HepG2 (cell line): ENCODE measurements around the gene CLTCL1. TPM values are rescaled to one million over a fixed set of nuclear protein-coding genes. Genes with fewer than 3 reads are reported as not detected.

Source experiments
- AHR ChIP-seq: IDR thresholded peaks from 2 replicates; pipeline ENCODE4 v1.6.1; 2018; ENCODE audit warnings: missing genetic modification reagents, missing compliant biosample characterization
- HES4 ChIP-seq: sonication (generic); formaldehyde crosslinking; IDR thresholded peaks from 2 replicates; pipeline ENCODE4 v1.9.0; 2021; ENCODE audit warnings: mild to moderate bottlenecking, missing genetic modification reagents, borderline replicate concordance
- HNRNPK ChIP-seq: fragments of 200-400 bp; formaldehyde crosslinking; IDR thresholded peaks from 2 replicates; pipeline ENCODE4 v1.6.1; 2018; ENCODE audit warnings: low read length, low read depth, moderate library complexity, mild to moderate bottlenecking; ENCODE audit not compliant: poor library complexity, severe bottlenecking
- KDM6A ChIP-seq: IDR thresholded peaks from 2 replicates; pipeline ENCODE4 v1.6.1; 2016; ENCODE audit warnings: low read depth
- KMT2B ChIP-seq: IDR thresholded peaks from 2 replicates; pipeline ENCODE4 v1.6.1; 2016; ENCODE audit warnings: missing genetic modification reagents, missing compliant biosample characterization
- LCORL ChIP-seq, 2 experiments: fragments of 450-650 bp in 1 of 2; sonication (generic) in 1 of 2; formaldehyde crosslinking in 1 of 2; IDR thresholded peaks; 2 replicates each; pipeline versions ENCODE4 v1.5.0 to v1.6.1; 2017 to 2020; ENCODE audit warnings: antibody characterized with exemption in 1 of 2, missing genetic modification reagents in 1 of 2
- NKX3-1 ChIP-seq: sonication (generic); formaldehyde crosslinking; IDR thresholded peaks from 2 replicates; pipeline ENCODE4 v1.5.0; 2020; ENCODE audit warnings: missing genetic modification reagents
- POLR2A ChIP-seq, 2 experiments: IDR thresholded peaks; 2 replicates each; pipeline ENCODE4 v1.6.1; 2011; ENCODE audit warnings: low read depth in 2 of 2, low read length in 2 of 2, mild to moderate bottlenecking in 1 of 2, moderate library complexity in 1 of 2; ENCODE audit not compliant: insufficient read depth in 1 of 2
- POLR2G ChIP-seq: fragments of 200-400 bp; formaldehyde crosslinking; IDR thresholded peaks from 2 replicates; pipeline ENCODE4 v1.6.1; 2018; ENCODE audit warnings: mild to moderate bottlenecking, low read depth, low read length, moderate library complexity
- SATB2 ChIP-seq: sonication (generic); formaldehyde crosslinking; IDR thresholded peaks from 2 replicates; pipeline ENCODE4 v1.5.0; 2020; ENCODE audit warnings: missing genetic modification reagents
- SMARCC2 ChIP-seq: fragments of 450-650 bp; IDR thresholded peaks from 2 replicates; pipeline ENCODE4 v1.6.1; 2017; ENCODE audit warnings: antibody characterized with exemption, mild to moderate bottlenecking
- TARDBP ChIP-seq: sonication (generic); formaldehyde crosslinking; IDR thresholded peaks from 2 replicates; pipeline ENCODE4 v1.8.0; 2022; ENCODE audit warnings: mild to moderate bottlenecking, missing genetic modification reagents
- TMF1 ChIP-seq: sonication (generic); formaldehyde crosslinking; IDR thresholded peaks from 2 replicates; pipeline ENCODE4 v1.8.1; 2022; ENCODE audit warnings: low read depth, missing genetic modification reagents
- ZBTB7A ChIP-seq: sonication (generic); formaldehyde crosslinking; IDR thresholded peaks from 2 replicates; pipeline ENCODE4 v1.8.0; 2022; ENCODE audit warnings: mild to moderate bottlenecking, missing genetic modification reagents
- ZNF546 ChIP-seq: sonication (generic); formaldehyde crosslinking; conservative IDR thresholded peaks from 2 replicates; pipeline ENCODE4 v1.8.1; 2023; ENCODE audit warnings: mild to moderate bottlenecking, missing genetic modification reagents
- ZNF747 ChIP-seq: sonication (generic); formaldehyde crosslinking; IDR thresholded peaks from 2 replicates; pipeline ENCODE4 v1.8.1; 2023; ENCODE audit warnings: missing genetic modification reagents, mild to moderate bottlenecking, borderline replicate concordance
- polyA plus RNA-seq, 8 experiments: library from polyadenylated mRNA; depleted of rRNA in 3 of 8; stranded (reverse) in 7 of 8; unstranded in 1 of 8; fragments of >200 nt; fragmentation: Illumina TruSeq in 4 of 8; extraction: Trizol in 4 of 8; gene quantifications; 2 replicates each; pipeline versions ENCODE4 v1.2.1 to v1.2.3, GENCODE V29; 2011 to 2016; ENCODE audit warnings: low read depth in 4 of 8, missing spikeins in 1 of 8, mixed read lengths in 1 of 8; ENCODE audit not compliant: insufficient read depth in 1 of 8
- total RNA-seq, 5 experiments: library from RNA; depleted of rRNA; stranded (reverse); fragments of >200 nt; fragmentation: Illumina TruSeq; extraction: Trizol; gene quantifications; 2 replicates each; pipeline ENCODE4 v1.2.3, GENCODE V29; 2016; ENCODE audit warnings: low read depth in 1 of 5
- TF ChIP-seq, protein P1 (sequence below): sonication (generic); formaldehyde crosslinking; IDR thresholded peaks from 2 replicates; pipeline ENCODE4 v1.4.0; 2020; ENCODE audit warnings: missing genetic modification reagents
- TF ChIP-seq, protein P2 (sequence below): sonication (generic); formaldehyde crosslinking; IDR thresholded peaks from 2 replicates; pipeline ENCODE4 v1.4.0; 2020; ENCODE audit warnings: mild to moderate bottlenecking, missing genetic modification reagents

CLTCL1 gene
- total and polyA plus RNA-seq, 2 of the 13 experiments (the other 11 are each of a cell fraction or from before 2014, with no cell fraction given): 8.1 to 10.9 TPM

DNA sequence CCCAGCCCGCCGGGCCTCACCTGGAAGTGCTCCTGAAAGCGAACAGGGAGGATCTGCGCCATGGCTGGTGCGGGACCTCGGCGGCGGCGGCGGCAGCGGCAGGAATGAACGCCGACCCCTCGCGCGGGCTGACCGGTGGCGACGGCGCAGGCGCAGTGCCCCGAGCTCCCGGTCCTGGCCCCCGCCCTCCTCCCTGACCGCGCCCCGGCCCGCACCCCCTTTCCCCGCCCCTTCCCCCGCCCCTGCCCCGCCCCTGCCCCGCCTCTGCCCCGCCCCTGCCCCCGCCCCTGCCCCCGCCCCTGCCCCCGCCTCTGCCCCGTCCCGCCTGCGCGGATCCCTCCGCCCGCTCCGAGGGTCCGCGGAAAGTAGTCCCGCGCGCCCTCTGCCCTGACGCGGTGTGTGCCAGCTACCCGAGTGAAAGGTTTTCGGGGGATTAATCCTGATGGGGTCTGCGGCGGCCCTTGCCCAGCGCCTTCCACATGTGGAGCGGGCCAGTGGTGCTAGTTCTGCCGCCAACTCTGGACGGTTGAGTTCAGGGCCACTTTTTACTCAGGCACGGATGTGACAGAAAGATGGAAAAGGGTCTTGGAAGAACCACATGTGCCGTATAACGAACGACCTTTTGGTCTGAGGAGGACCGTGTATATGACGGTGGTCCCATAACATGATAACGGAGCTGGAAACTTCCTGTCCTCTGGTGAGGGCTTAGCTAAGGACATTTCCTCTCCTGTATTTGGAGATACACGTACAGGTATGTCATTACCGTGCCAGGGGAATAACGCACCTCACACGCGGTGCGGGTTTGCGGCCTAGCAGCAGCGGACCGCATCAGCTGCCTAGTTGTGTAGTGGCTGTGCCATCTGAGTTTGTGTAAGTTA lies at the start of gene CLTCL1 (continued):
- peak; percentile 72 for TF ChIP-seq POLR2G
- TF ChIP-seq HNRNPK: peak; percentile 98
- TF ChIP-seq AHR (CRISPR knock-in tag): no peak
- peak; percentile 50 to 74 for TF ChIP-seq POLR2A (IDR thresholded peaks at IDR 0.05; ENCODE audit: insufficient read depth in 1 of 2, low read depth in 2 of 2, low read length in 2 of 2)
- peak; percentile 37; the same call in 1 of the 2 replicates for TF ChIP-seq TARDBP
- TF ChIP-seq TMF1: peak; percentile 60; the same call in 1 of the 2 replicates
- 0 out of 2 replicates have a peak, but pooled peaks have one; percentile 25 for TF ChIP-seq SATB2 (CRISPR knock-in tag)
- no peak for TF ChIP-seq SMARCC2
- TF ChIP-seq, protein P1, sequence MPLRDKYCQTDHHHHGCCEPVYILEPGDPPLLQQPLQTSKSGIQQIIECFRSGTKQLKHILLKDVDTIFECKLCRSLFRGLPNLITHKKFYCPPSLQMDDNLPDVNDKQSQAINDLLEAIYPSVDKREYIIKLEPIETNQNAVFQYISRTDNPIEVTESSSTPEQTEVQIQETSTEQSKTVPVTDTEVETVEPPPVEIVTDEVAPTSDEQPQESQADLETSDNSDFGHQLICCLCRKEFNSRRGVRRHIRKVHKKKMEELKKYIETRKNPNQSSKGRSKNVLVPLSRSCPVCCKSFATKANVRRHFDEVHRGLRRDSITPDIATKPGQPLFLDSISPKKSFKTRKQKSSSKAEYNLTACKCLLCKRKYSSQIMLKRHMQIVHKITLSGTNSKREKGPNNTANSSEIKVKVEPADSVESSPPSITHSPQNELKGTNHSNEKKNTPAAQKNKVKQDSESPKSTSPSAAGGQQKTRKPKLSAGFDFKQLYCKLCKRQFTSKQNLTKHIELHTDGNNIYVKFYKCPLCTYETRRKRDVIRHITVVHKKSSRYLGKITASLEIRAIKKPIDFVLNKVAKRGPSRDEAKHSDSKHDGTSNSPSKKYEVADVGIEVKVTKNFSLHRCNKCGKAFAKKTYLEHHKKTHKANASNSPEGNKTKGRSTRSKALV (CRISPR knock-in tag): 0 out of 2 replicates have a peak, but pooled peaks have one; percentile 34
- peak; percentile 84 for TF ChIP-seq ZNF546 (CRISPR knock-in tag)
- 0 out of 2 replicates have a peak, but pooled peaks have one; percentile 37 for TF ChIP-seq HES4 (CRISPR knock-in tag)
- no peak for TF ChIP-seq LCORL (IDR thresholded peaks at IDR 0.05)
- TF ChIP-seq LCORL (CRISPR knock-in tag; IDR thresholded peaks at IDR 0.05): peak; percentile 73
- peak; percentile 71 for TF ChIP-seq KMT2B
- peak; percentile 37; the same call in 1 of the 2 replicates for TF ChIP-seq ZBTB7A
- 0 out of 2 replicates have a peak, but pooled peaks have one; percentile 8 for TF ChIP-seq ZNF747 (CRISPR knock-in tag)
- TF ChIP-seq, protein P2, sequence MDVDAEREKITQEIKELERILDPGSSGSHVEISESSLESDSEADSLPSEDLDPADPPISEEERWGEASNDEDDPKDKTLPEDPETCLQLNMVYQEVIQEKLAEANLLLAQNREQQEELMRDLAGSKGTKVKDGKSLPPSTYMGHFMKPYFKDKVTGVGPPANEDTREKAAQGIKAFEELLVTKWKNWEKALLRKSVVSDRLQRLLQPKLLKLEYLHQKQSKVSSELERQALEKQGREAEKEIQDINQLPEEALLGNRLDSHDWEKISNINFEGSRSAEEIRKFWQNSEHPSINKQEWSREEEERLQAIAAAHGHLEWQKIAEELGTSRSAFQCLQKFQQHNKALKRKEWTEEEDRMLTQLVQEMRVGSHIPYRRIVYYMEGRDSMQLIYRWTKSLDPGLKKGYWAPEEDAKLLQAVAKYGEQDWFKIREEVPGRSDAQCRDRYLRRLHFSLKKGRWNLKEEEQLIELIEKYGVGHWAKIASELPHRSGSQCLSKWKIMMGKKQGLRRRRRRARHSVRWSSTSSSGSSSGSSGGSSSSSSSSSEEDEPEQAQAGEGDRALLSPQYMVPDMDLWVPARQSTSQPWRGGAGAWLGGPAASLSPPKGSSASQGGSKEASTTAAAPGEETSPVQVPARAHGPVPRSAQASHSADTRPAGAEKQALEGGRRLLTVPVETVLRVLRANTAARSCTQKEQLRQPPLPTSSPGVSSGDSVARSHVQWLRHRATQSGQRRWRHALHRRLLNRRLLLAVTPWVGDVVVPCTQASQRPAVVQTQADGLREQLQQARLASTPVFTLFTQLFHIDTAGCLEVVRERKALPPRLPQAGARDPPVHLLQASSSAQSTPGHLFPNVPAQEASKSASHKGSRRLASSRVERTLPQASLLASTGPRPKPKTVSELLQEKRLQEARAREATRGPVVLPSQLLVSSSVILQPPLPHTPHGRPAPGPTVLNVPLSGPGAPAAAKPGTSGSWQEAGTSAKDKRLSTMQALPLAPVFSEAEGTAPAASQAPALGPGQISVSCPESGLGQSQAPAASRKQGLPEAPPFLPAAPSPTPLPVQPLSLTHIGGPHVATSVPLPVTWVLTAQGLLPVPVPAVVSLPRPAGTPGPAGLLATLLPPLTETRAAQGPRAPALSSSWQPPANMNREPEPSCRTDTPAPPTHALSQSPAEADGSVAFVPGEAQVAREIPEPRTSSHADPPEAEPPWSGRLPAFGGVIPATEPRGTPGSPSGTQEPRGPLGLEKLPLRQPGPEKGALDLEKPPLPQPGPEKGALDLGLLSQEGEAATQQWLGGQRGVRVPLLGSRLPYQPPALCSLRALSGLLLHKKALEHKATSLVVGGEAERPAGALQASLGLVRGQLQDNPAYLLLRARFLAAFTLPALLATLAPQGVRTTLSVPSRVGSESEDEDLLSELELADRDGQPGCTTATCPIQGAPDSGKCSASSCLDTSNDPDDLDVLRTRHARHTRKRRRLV (CRISPR knock-in tag): no peak
- TF ChIP-seq NKX3-1 (CRISPR knock-in tag): 0 out of 2 replicates have a peak, but pooled peaks have one; percentile 75
- no peak for TF ChIP-seq KDM6A
